Hepatocyte (in vitro differentiated cells): ENCODE results near the gene CACYBP.

ENCODE experiments used
- CTCF ChIP-seq: fragments of 200-600 bp; sonication (generic); IDR thresholded peaks from 2 replicates; pipeline ENCODE4 v1.5.1; 2016; ENCODE audit warnings: antibody characterized with exemption, mild to moderate bottlenecking; ENCODE audit not compliant: poor library complexity
- EZH2phosphoT487 ChIP-seq: fragments of 200-600 bp; sonication (generic); IDR thresholded peaks from one replicate; pipeline ENCODE4 v1.6.1; 2018; ENCODE audit warnings: antibody characterized with exemption, mild to moderate bottlenecking, low read depth, moderate library complexity; ENCODE audit not compliant: unreplicated experiment, severe bottlenecking

- TF ChIP-seq EZH2phosphoT487, result no peak
- no peak for TF ChIP-seq CTCF
These were observed 28.3 kb upstream of the CACYBP start for GRCh38 chr1:174971466-174971865.
